ENCODE data around the gene ARF6. TPM values are rescaled to one million over a fixed set of nuclear protein-coding genes. Genes with fewer than 3 reads are reported as not detected.

The ARF6 gene
- total RNA-seq, 4 donors from 2014 or later: 20.7 to 40.0 (median 30.8) TPM

DNA sequence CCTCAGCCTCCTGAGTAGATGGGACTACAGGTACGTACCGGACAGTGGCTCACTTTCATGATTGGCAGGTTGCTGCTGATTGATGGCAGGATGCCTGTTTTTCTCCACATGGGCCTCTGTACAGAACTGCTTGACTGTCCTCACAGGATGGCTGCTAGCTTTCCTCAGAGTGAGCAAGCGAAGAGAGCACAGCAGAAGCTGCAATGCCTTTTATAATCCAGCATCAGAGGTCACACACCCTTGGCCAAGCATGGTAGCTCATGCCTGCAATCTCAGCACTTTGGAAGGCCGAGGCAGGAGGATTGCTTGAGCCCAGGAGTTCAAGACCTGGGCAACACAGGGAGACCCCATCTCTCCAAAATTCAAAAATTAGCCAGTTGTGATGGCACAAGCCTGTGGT is 31.0 kb downstream of the ARF6 start:
- ATAC-seq: no peak
- no peak overlapping the region for H3K27ac ChIP-seq
- no peaks in the 10 kb centered on the region for H3K4me1 ChIP-seq
- DNase-seq: no peak
- H3K27me3 ChIP-seq: no peaks in the 10 kb centered on the region
- no peak overlapping the region for H3K4me3 ChIP-seq
- in situ Hi-C loops (cut with MboI; ENCODE audit: low sequenced_read_pairs in 4 of 4) (no loop called here), intact Hi-C loops (cut with DNase I; ENCODE audit: low total_unique reads) (no loop called here)
- H3K36me3 ChIP-seq: no peaks in the 10 kb centered on the region
- H3K9me3 ChIP-seq: no peaks in the 10 kb centered on the region
- TF ChIP-seq CTCF (IDR thresholded peaks at IDR 0.05 in 4 of 5, conservative IDR thresholded peaks at IDR 0.05 in 1 of 5) (no peak), POLR2A (IDR thresholded peaks at IDR 0.05) (no peak)

DNA sequence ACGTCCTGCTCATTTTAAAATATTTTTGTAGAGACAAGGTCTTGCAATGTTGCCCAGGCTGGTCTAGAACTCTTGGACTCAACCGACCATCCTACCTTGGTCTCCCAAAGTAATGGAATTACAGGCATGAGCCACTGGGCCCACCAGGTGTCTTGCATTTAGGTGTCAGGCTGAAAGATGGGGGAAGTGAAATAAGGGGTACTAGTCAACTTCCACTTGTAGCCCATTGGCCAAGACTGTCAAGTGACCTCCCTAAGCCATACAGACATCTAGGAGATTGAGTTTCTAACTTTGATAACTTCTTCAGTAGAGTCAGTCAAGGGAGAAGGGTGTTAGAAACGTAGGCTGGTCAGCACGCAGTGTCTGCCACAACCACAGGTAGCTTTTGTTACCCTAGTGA is 32.0 kb downstream of the ARF6 start:
- no peak overlapping the region for H3K27ac ChIP-seq
- ATAC-seq: no peak
- intact Hi-C loops (cut with DNase I; ENCODE audit: low total_unique reads): no loop called here

GRCh38 chr14:49926803-49927202 is 33.9 kb downstream of the ARF6 start:
- Histone ChIP-seq H3K4me3 (no peak overlapping the region), H3K4me1 (no peaks in the 10 kb centered on the region), H3K27me3 (no peaks in the 10 kb centered on the region), H3K27ac (no peak overlapping the region), H3K36me3 (no peaks in the 10 kb centered on the region), H3K9me3 (no peaks in the 10 kb centered on the region)
- ATAC-seq: no peak
- intact Hi-C loops (cut with DNase I; ENCODE audit: low total_unique reads) (no loop called here), in situ Hi-C loops (cut with MboI; ENCODE audit: low sequenced_read_pairs in 4 of 4) (no loop called here)
- no peak for DNase-seq
- TF ChIP-seq CTCF (IDR thresholded peaks at IDR 0.05 in 4 of 5, conservative IDR thresholded peaks at IDR 0.05 in 1 of 5): no peak

More for the DNA sequence above, 32.0 kb downstream of the ARF6 start:
- H3K27me3 ChIP-seq: no peaks in the 10 kb centered on the region
- no peak for DNase-seq
- no peaks in the 10 kb centered on the region for H3K9me3 ChIP-seq
- H3K4me1 ChIP-seq: no peaks in the 10 kb centered on the region
- in situ Hi-C loops (cut with MboI; ENCODE audit: low sequenced_read_pairs in 4 of 4): no loop called here
- no peaks in the 10 kb centered on the region for H3K36me3 ChIP-seq
- H3K4me3 ChIP-seq: no peak overlapping the region
- TF ChIP-seq CTCF (IDR thresholded peaks at IDR 0.05 in 4 of 5, conservative IDR thresholded peaks at IDR 0.05 in 1 of 5) (no peak), POLR2A (IDR thresholded peaks at IDR 0.05) (no peak)

DNA sequence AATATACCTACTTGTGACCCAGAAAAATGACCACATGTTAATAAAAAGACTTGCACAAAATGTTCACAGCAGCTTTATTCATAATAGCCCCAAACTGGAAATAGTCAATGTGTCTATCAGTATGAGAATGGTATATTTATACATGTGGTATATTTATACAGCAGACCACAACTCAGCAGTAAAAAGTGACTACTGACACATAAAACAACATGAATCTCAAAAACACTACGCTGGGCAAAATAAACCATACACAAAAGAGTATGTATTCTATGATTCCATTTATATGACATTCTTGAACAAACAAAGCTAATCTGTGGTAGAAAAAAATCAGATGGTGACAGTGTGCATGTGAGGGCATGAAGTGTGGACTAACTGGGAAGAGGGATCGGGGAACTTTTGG is 35.1 kb downstream of the ARF6 start:
- in situ Hi-C loops (cut with MboI; ENCODE audit: low sequenced_read_pairs in 4 of 4): no loop called here
- no peak for DNase-seq

More for the DNA sequence above, 35.1 kb downstream of the ARF6 start:
- no peak for ATAC-seq
- Histone ChIP-seq H3K4me1 (no peaks in the 10 kb centered on the region), H3K9me3 (no peaks in the 10 kb centered on the region), H3K36me3 (no peaks in the 10 kb centered on the region), H3K27me3 (no peaks in the 10 kb centered on the region), H3K4me3 (no peak overlapping the region), H3K27ac (no peak overlapping the region)
- TF ChIP-seq CTCF (IDR thresholded peaks at IDR 0.05 in 4 of 5, conservative IDR thresholded peaks at IDR 0.05 in 1 of 5): no peak
- no peak for TF ChIP-seq POLR2A (IDR thresholded peaks at IDR 0.05)
- intact Hi-C loops (cut with DNase I; ENCODE audit: low total_unique reads): no loop called here

Measured in gastrocnemius medialis (tissue), 4 donors.